Sigmoid colon (tissue), 4 donors: ENCODE results near the gene B3GNT5.

Experiments used
- POLR2A ChIP-seq, 2 donors: fragments of 450-650 bp; IDR thresholded peaks; one replicate each; pipeline ENCODE4 v1.6.1; 2016; ENCODE audit warnings: antibody characterized with exemption in 2 of 2, mild to moderate bottlenecking in 2 of 2, moderate library complexity in 2 of 2
- POLR2AphosphoS5 ChIP-seq, 4 donors: sonication (generic); formaldehyde crosslinking; IDR thresholded peaks; one replicate each; pipeline ENCODE4 v1.6.1; 2017; ENCODE audit warnings: antibody characterized with exemption in 4 of 4
- TF ChIP-seq, protein P1 (sequence below), 4 experiments: fragments of 450-650 bp in 3 of 4; fragments of 200-600 bp in 1 of 4; IDR thresholded peaks; one replicate each; pipeline ENCODE4 v1.5.1; 2016 to 2019; ENCODE audit warnings: antibody characterized with exemption in 4 of 4, mild to moderate bottlenecking in 3 of 4, moderate library complexity in 2 of 4

DNA sequence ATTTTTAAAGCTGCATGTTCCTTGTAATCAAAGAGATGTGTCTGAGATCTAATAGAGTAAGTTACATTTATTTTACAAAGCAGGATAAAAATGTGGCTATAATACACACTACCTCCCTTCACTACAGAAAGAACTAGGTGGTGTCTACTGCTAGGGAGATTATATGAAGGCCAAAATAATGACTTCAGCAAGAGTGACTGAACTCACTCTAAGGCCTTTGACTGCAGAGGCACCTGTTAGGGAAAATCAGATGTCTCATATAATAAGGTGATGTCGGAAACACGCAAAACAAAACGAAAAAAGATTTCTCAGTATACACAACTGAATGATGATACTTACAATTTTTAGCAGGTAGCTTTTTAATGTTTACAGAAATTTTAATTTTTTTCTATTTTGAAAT is 19.1 kb downstream of the B3GNT5 start:
- TF ChIP-seq, protein P1, sequence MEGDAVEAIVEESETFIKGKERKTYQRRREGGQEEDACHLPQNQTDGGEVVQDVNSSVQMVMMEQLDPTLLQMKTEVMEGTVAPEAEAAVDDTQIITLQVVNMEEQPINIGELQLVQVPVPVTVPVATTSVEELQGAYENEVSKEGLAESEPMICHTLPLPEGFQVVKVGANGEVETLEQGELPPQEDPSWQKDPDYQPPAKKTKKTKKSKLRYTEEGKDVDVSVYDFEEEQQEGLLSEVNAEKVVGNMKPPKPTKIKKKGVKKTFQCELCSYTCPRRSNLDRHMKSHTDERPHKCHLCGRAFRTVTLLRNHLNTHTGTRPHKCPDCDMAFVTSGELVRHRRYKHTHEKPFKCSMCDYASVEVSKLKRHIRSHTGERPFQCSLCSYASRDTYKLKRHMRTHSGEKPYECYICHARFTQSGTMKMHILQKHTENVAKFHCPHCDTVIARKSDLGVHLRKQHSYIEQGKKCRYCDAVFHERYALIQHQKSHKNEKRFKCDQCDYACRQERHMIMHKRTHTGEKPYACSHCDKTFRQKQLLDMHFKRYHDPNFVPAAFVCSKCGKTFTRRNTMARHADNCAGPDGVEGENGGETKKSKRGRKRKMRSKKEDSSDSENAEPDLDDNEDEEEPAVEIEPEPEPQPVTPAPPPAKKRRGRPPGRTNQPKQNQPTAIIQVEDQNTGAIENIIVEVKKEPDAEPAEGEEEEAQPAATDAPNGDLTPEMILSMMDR (IDR thresholded peaks at IDR 0.05): no peak
- TF ChIP-seq POLR2AphosphoS5 (IDR thresholded peaks at IDR 0.05) (no peak), POLR2A (IDR thresholded peaks at IDR 0.05) (no peak)
